Stimulated activated CD8-positive, alpha-beta memory T cell treated with anti-CD3 and anti-CD28 coated beads, Interleukin-7, amount 100 ng/mL, for 48 hours (primary cell): Measurements from ENCODE around the gene TAPBPL.
"Not testable (repeated sequence)": the region's sequence is repeated elsewhere in the genome, so short reads cannot be mapped to it uniquely, and the experiment has no call there.

ENCODE experiments used
- DNase-seq, 2 donors: peaks; one replicate each; pipeline ENCODE4 v3.0.0-alpha.2; 2020; ENCODE audit warnings: low read depth in 1 of 2; ENCODE audit errors: extremely low read depth in 1 of 2

Gene TAPBPL

GRCh38 chr12:6489449-6489848 lies 37.6 kb downstream of the TAPBPL start:
- DNase-seq = no peak

- DNase-seq = not testable (repeated sequence)
Observed at GRCh38 chr12:6490673-6491072, 38.8 kb downstream of the TAPBPL start.

GRCh38 chr12:6492838-6493496 lies 41.1 kb downstream of the TAPBPL start, which contains the start of gene MRPL51:
MRPL51 (minus strand) TSS chr12:6493262; CDS start chr12:6493136, 126 bp downstream.
- peak; percentile 91 to 99 for DNase-seq

- DNase-seq = peak; percentile 90 to 95
Observed at GRCh38 chr12:6493497-6494257, 41.8 kb downstream of the TAPBPL start, which contains the start of gene NCAPD2. NCAPD2 (plus strand) TSS chr12:6494102; CDS start chr12:6495099, 997 bp downstream.

- no peak for DNase-seq
Observed at GRCh38 chr12:6494258-6494743, 42.5 kb downstream of the TAPBPL start.

- no peak for DNase-seq
Observed at GRCh38 chr12:6494968-6495367, 43.1 kb downstream of the TAPBPL start.

GRCh38 chr12:6497291-6497690 lies 45.4 kb downstream of the TAPBPL start:
- not testable (repeated sequence) for DNase-seq

GRCh38 chr12:6500466-6500865 lies 48.6 kb downstream of the TAPBPL start:
- no peak for DNase-seq

GRCh38 chr12:6507102-6507998 lies 55.5 kb downstream of the TAPBPL start:
- DNase-seq = no peak

- DNase-seq = no peak
Observed at GRCh38 chr12:6508087-6508486, 56.2 kb downstream of the TAPBPL start.
